GM20000 (cell line): ENCODE measurements around the gene GLG1.

Experiments
- DNase-seq: peaks from one replicate; pipeline ENCODE4 v3.0.0; 2012; ENCODE audit warnings: low spot score
- TF ChIP-seq, protein P1 (sequence below): IDR thresholded peaks from 2 replicates; pipeline ENCODE4 v1.5.1; 2012; ENCODE audit warnings: mild to moderate bottlenecking, control low read depth; ENCODE audit errors: extremely low read depth, missing control alignments

GLG1 gene

DNA sequence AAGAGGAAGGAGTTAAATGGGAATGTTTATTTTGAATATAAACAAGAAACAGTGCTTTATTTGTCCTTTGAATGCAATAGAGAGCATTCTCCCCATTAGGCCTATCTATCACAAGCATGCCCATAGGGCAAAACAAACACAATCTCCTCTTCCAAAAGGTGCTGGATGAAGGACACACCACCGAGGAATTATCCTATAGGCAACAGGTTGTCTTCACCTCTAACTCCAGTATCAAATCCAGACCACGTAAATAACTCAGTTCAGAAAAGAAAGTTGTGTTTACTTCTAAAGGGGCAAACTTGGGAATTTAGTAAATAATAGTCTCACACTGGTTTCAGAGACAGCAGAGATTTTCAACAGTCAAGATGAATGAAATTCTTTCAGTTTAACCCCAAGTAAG is 101.9 kb downstream of the GLG1 start:
- no peak for DNase-seq
- TF ChIP-seq, protein P1, sequence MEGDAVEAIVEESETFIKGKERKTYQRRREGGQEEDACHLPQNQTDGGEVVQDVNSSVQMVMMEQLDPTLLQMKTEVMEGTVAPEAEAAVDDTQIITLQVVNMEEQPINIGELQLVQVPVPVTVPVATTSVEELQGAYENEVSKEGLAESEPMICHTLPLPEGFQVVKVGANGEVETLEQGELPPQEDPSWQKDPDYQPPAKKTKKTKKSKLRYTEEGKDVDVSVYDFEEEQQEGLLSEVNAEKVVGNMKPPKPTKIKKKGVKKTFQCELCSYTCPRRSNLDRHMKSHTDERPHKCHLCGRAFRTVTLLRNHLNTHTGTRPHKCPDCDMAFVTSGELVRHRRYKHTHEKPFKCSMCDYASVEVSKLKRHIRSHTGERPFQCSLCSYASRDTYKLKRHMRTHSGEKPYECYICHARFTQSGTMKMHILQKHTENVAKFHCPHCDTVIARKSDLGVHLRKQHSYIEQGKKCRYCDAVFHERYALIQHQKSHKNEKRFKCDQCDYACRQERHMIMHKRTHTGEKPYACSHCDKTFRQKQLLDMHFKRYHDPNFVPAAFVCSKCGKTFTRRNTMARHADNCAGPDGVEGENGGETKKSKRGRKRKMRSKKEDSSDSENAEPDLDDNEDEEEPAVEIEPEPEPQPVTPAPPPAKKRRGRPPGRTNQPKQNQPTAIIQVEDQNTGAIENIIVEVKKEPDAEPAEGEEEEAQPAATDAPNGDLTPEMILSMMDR: no peak

DNA sequence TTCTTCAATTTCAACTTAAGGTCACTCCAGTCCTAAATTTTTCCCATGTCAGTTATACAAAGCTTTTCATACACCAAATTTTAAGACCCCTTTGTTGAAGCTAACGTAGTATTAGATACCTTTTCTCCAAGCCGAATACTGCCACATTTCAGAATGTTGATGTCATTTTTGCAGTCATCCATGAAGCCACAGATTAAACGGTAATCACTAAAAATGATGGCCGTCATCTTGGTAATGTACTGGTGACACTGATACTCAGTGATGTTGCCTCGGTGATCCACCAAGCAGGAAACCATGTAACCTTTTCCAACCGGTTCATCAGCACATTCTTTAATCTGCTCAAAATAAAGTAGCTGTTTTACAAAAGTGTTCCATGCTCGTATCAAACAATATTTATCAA is 103.5 kb downstream of the GLG1 start:
- TF ChIP-seq, protein P1: no peak
- no peak for DNase-seq

DNA sequence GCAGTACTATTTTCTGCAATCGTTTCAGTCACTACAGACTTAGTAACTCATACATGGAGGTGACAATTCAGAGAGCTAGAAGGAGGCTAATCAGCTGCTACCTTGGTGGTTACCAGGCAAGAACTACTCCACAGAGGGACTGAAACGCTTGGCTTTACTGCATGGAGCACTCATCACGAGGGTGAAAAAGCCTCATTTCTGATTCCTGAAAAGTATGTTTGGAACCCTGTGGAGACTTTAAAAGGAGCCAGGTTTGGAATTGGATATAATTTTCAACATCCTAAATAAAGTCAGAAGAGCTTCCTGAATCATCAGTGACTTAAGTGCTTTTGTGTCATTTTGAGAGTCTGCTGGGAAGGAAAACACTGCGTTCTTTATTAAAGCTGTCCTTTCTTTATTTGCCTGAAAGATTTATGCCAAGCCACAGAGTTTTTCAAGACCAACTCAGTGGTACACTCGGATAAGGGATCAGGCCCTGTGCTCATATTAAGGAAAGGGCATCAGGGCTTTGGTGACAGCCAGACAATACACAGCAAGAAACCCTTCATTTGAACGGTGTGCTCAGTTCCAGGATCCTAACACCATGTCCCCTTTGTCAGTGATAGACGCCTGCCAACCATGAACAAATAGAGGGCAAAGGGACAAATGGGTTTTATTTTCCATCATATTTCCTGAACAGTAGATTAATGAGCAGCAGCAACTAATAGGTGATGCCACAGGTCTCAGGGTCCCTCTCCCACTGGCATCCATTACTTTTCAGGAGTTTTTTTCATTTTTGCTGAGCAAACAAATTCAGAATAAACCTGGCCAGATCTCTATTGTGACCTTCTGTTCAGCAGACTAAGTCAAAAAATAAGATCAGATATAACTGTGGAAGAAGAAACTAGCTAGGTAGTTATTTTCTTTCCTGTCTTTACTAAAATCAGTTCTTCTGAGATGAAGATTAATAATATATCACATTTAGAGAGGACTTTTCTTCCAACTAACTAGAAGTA is 105.1 kb downstream of the GLG1 start:
- no peak for DNase-seq
- TF ChIP-seq, protein P1: no peak

DNA sequence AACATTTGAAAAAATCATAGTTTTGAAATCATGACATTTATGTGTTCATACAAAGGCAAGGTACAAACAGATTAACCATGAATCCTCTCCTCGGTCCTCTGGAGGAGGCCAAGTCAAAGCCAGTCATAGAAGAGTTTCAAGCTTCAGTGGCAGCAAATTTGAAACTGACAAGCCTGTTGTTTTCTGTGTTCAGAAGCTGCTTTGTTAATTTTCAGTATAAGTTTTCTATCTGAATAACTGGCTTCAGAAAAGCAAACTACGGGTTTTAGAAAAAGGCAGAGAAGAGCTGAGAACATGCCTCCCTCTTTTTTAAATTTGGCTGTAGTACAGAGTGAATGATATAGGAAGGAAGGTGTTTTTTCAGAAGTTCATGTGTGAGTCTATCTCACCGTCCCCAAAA is 106.0 kb downstream of the GLG1 start:
- DNase-seq: no peak
- TF ChIP-seq, protein P1: no peak

DNA sequence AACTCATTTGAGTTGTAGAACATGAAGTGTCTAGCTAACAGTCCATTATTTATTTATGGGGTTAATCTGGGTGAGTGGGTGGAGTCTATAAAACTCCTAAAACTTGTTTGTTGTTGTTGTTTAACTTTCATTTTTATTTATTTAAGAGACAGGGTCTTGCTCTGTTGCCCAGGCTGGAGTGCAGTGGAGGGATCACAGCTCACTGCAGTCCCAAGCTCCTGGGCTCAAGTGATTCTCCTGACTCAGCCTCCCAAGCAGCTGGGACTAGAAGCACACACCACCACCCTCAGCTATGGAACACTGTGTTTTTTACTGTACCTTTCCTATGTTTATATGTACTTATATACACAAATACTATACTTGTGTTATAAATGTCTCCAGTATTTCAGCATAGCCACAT is 107.8 kb downstream of the GLG1 start:
- TF ChIP-seq, protein P1: no peak

GRCh38 chr16:74497761-74498160 is 109.2 kb downstream of the GLG1 start:
- TF ChIP-seq, protein P1: no peak
- no peak for DNase-seq

More for the DNA sequence above, 107.8 kb downstream of the GLG1 start:
- DNase-seq: no peak

DNA sequence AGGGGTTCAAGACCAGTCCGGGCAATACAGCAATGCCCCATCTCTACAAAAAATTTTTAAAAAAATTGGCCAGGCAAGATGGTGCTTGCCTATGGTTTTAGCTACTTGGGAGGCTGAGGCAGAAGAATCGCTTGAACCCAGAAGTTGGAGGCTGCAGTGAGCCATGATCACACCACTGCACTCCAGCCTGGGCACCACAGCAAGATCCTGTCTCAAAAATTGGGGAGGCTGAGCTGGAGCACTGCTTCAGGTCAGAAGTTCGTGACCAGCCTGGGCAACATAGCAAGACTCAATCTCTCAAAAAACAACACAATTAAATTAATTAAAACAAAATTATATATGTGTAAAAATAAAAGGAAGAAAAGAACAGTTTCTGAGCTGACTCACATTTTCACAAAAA is 110.9 kb downstream of the GLG1 start:
- TF ChIP-seq, protein P1: no peak
- no peak for DNase-seq
